ENCODE data around the gene THAP7. TPM values are rescaled to one million over a fixed set of nuclear protein-coding genes. Genes with fewer than 3 reads are reported as not detected.

The THAP7 gene
- total and polyA plus RNA-seq, 2 donors (not counting 3 experiments of a cell fraction or from before 2014, with no cell fraction given), result 13.5 to 24.4 TPM

GRCh38 chr22:20965104-20965887 is 36.6 kb downstream of the THAP7 start:
- ChIA-PET POLR2A (no interaction called here), CTCF (interaction anchor here (1.4 kb wide), 1 partner anchor 9 kb away, joined by 5 read pairs; no protein-coding TSS in a partner anchor)
- FAIRE-seq (no peak), DNase-seq (ENCODE audit: low read depth, low spot score) (no peak)
- intact Hi-C loops (cut with micrococcal nuclease) (no loop called here), dilution Hi-C loops (cut with MboI; ENCODE audit: extremely low pct_ligation_motif_present, low sequenced_read_pairs) (no loop called here)
- Histone ChIP-seq H3K27me3 (ENCODE audit: control insufficient read depth in 2 of 2, insufficient read depth in 2 of 2, low read length in 2 of 2) (peaks cover 4 to 18% of the 10 kb centered on the region in 2 experiments), H4K20me1 (replicated peaks; ENCODE audit: control insufficient read depth, extremely low read depth, insufficient read depth, low read length) (no peaks in the 10 kb centered on the region), H3K9me1 (replicated peaks; ENCODE audit: control insufficient read depth, extremely low read depth, insufficient read depth, low read length) (no peaks in the 10 kb centered on the region), H3K4me2 (ENCODE audit: insufficient read depth, low read length) (peak overlapping the region; percentile 46), H3K79me2 (ENCODE audit: control insufficient read depth, insufficient read depth, low read length) (no peaks in the 10 kb centered on the region), H3K9me3 (replicated peaks; ENCODE audit: control insufficient read depth, insufficient read depth, low read length) (no peaks in the 10 kb centered on the region), H3K27ac (ENCODE audit: insufficient read depth, low read depth, low read length) (no peak overlapping the region), H3K9ac (replicated peaks; ENCODE audit: extremely low read depth, insufficient read depth, low read length) (no peak overlapping the region), H3K4me1 (ENCODE audit: control insufficient read depth, extremely low read depth, insufficient read depth, low read length) (no peaks in the 10 kb centered on the region), H3K4me3 (replicated peaks in 1 of 3; ENCODE audit: insufficient read depth in 1 of 3, low read depth in 1 of 3, low read length in 3 of 3) (peak overlapping the region in 1 of 3 experiments; percentile 14), H3K36me3 (ENCODE audit: control insufficient read depth in 2 of 2, extremely low read depth in 1 of 2, insufficient read depth in 2 of 2, low read length in 2 of 2) (no peaks in the 10 kb centered on the region), H2AFZ (ENCODE audit: low read depth, low read length) (peak overlapping the region; percentile 38)
- no TSS peak for BruUV-seq (replicated peaks)
- TF ChIP-seq EZH2 (IDR thresholded peaks at IDR 0.05; ENCODE audit: borderline replicate concordance, low read depth, low read length, severe bottlenecking), result peak; percentile 91
- TF ChIP-seq, protein P1, sequence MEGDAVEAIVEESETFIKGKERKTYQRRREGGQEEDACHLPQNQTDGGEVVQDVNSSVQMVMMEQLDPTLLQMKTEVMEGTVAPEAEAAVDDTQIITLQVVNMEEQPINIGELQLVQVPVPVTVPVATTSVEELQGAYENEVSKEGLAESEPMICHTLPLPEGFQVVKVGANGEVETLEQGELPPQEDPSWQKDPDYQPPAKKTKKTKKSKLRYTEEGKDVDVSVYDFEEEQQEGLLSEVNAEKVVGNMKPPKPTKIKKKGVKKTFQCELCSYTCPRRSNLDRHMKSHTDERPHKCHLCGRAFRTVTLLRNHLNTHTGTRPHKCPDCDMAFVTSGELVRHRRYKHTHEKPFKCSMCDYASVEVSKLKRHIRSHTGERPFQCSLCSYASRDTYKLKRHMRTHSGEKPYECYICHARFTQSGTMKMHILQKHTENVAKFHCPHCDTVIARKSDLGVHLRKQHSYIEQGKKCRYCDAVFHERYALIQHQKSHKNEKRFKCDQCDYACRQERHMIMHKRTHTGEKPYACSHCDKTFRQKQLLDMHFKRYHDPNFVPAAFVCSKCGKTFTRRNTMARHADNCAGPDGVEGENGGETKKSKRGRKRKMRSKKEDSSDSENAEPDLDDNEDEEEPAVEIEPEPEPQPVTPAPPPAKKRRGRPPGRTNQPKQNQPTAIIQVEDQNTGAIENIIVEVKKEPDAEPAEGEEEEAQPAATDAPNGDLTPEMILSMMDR (IDR thresholded peaks at IDR 0.05; ENCODE audit: extremely low read depth in 1 of 2, insufficient read depth in 1 of 2, low read depth in 1 of 2, low read length in 2 of 2), result no peak

- H3K79me2 ChIP-seq (ENCODE audit: control insufficient read depth, insufficient read depth, low read length), result no peaks in the 10 kb centered on the region
- H3K4me2 ChIP-seq (ENCODE audit: insufficient read depth, low read length), result no peak overlapping the region
- H3K9ac ChIP-seq (replicated peaks; ENCODE audit: extremely low read depth, insufficient read depth, low read length), result no peak overlapping the region
- no peaks in the 10 kb centered on the region for H4K20me1 ChIP-seq (replicated peaks; ENCODE audit: control insufficient read depth, extremely low read depth, insufficient read depth, low read length)
- peak overlapping the region in 1 of 3 experiments; percentile 12 for H3K4me3 ChIP-seq (replicated peaks in 1 of 3; ENCODE audit: insufficient read depth in 1 of 3, low read depth in 1 of 3, low read length in 3 of 3)
- TF ChIP-seq EZH2 (IDR thresholded peaks at IDR 0.05; ENCODE audit: borderline replicate concordance, low read depth, low read length, severe bottlenecking), result peak; percentile 66
- TF ChIP-seq GATA2 (IDR thresholded peaks at IDR 0.05; ENCODE audit: insufficient read depth, insufficient read length, low read depth, low read length), result no peak
- POLR2A ChIA-PET, result no interaction called here
- no peaks in the 10 kb centered on the region for H3K9me1 ChIP-seq (replicated peaks; ENCODE audit: control insufficient read depth, extremely low read depth, insufficient read depth, low read length)
- intact Hi-C loops (cut with micrococcal nuclease), result loop anchor here (5.0 kb wide), 1 partner anchor 47 kb away; the partner anchor contains the start of gene CRKL
- CTCF ChIA-PET, result interaction anchor here (1.4 kb wide), 1 partner anchor 10 kb away, joined by 5 read pairs; no protein-coding TSS in a partner anchor
- no peak overlapping the region for H2AFZ ChIP-seq (ENCODE audit: low read depth, low read length)
- dilution Hi-C loops (cut with MboI; ENCODE audit: extremely low pct_ligation_motif_present, low sequenced_read_pairs), result no loop called here
- no peak overlapping the region for H3K27ac ChIP-seq (ENCODE audit: insufficient read depth, low read depth, low read length)
- FAIRE-seq (no peak), DNase-seq (ENCODE audit: low read depth, low spot score) (no peak)
- no peaks in the 10 kb centered on the region for H3K36me3 ChIP-seq (ENCODE audit: control insufficient read depth in 2 of 2, extremely low read depth in 1 of 2, insufficient read depth in 2 of 2, low read length in 2 of 2)
- H3K27me3 ChIP-seq (ENCODE audit: control insufficient read depth in 2 of 2, insufficient read depth in 2 of 2, low read length in 2 of 2), result peaks cover 4 to 18% of the 10 kb centered on the region in 2 experiments
- H3K4me1 ChIP-seq (ENCODE audit: control insufficient read depth, extremely low read depth, insufficient read depth, low read length), result no peaks in the 10 kb centered on the region
- no TSS peak for BruUV-seq (replicated peaks)
- no peaks in the 10 kb centered on the region for H3K9me3 ChIP-seq (replicated peaks; ENCODE audit: control insufficient read depth, insufficient read depth, low read length)
Measured at GRCh38 chr22:20964799-20965103, 37.2 kb downstream of the THAP7 start.

Measured in endothelial cell of umbilical vein (primary cell).